CD4-positive, alpha-beta T cell (primary cell): ENCODE measurements around the gene RASA2. TPM values are rescaled to one million over a fixed set of nuclear protein-coding genes. Genes with fewer than 3 reads are reported as not detected.

ENCODE experiments used
- ATAC-seq: fragments of 200-7000 bp; cut with Tn5 transposase; one replicate; pipeline ENCODE4 v1.10.0; 2022; ENCODE audit warnings: mild to moderate bottlenecking; ENCODE audit not compliant: poor library complexity
- CTCF ChIA-PET: fragments of 350-600 bp; sonication (Branson Sonifier 250); formaldehyde crosslinking; loops from one replicate; lab custom pipeline; 2021; ENCODE audit warnings: antibody characterized with exemption, inconsistent platforms; lab: Charles Lee
- POLR2A ChIA-PET: fragments of 350-600 bp; sonication (Branson Sonifier 250); formaldehyde crosslinking; loops from one replicate; lab custom pipeline; 2021; ENCODE audit warnings: antibody characterized with exemption, inconsistent platforms; lab: Charles Lee
- DNase-seq, 14 experiments: peaks; one replicate each; pipeline ENCODE4 v3.0.0-alpha.2; 2013 to 2020; ENCODE audit warnings: mixed read lengths in 2 of 14
- H3K27ac ChIP-seq, 2 donors: one replicate each; pipeline versions ENCODE4 v1.5.1 to v1.7.0; 2013; ENCODE audit warnings: low read length in 2 of 2, low read depth in 1 of 2, mild to moderate bottlenecking in 1 of 2
- H3K27me3 ChIP-seq, 2 experiments: 1 replicate in 1 of 2; 2 replicates in 1 of 2; pipeline versions ENCODE4 v1.6.1 to v1.7.0; 2013; ENCODE audit warnings: low read length in 2 of 2, control low read depth in 1 of 2, mild to moderate bottlenecking in 1 of 2, moderate library complexity in 1 of 2; ENCODE audit not compliant: insufficient read depth in 2 of 2, control insufficient read depth in 1 of 2
- H3K36me3 ChIP-seq: one replicate; pipeline ENCODE4 v1.6.1; 2013; ENCODE audit warnings: low read length, control low read depth; ENCODE audit not compliant: insufficient read depth
- H3K4me1 ChIP-seq: one replicate; pipeline ENCODE4 v1.6.1; 2013; ENCODE audit warnings: low read length, control low read depth; ENCODE audit not compliant: insufficient read depth
- H3K4me3 ChIP-seq: one replicate; pipeline ENCODE4 v1.5.1; 2013; ENCODE audit warnings: mild to moderate bottlenecking, low read length, moderate library complexity
- H3K9me3 ChIP-seq, 2 experiments: 1 replicate in 1 of 2; 2 replicates in 1 of 2; pipeline versions ENCODE4 v1.6.1 to v1.7.0; 2013; ENCODE audit warnings: low read length in 2 of 2, mild to moderate bottlenecking in 2 of 2, control low read depth in 1 of 2, moderate library complexity in 1 of 2; ENCODE audit not compliant: control insufficient read depth in 1 of 2, insufficient read depth in 1 of 2
- H3K27ac Mint-ChIP-seq: one replicate; pipeline ENCODE4 v1.8.0; 2020; ENCODE audit warnings: mixed read lengths
- H3K27me3 Mint-ChIP-seq: one replicate; pipeline ENCODE4 v1.8.0; 2021; ENCODE audit warnings: mixed read lengths
- H3K36me3 Mint-ChIP-seq: one replicate; pipeline ENCODE4 v1.8.0; 2021; ENCODE audit warnings: low read depth, mixed read lengths
- H3K4me1 Mint-ChIP-seq: one replicate; pipeline ENCODE4 v1.8.0; 2021; ENCODE audit warnings: low read depth, mixed read lengths
- H3K4me3 Mint-ChIP-seq: one replicate; pipeline ENCODE4 v1.8.0; 2020; ENCODE audit warnings: mild to moderate bottlenecking, mixed read lengths
- H3K9me3 Mint-ChIP-seq: one replicate; pipeline ENCODE4 v1.8.0; 2020; ENCODE audit warnings: mixed read lengths
- intact Hi-C, 2 experiments: fragments of 100-400 bp; cut with DNase I in 1 of 2; cut with micrococcal nuclease in 1 of 2; formaldehyde crosslinking; loops; one replicate each; pipeline versions ENCODE4 v1.15.1 to v1.9.0; 2023 to 2025; cut with DNase I, micrococcal nuclease
- total RNA-seq, 174 experiments: library from RNA in 2 of 174; stranded (reverse) in 2 of 174; gene quantifications; one replicate each; pipeline ENCODE4 v1.2.3 and lab custom pipeline; 2021 to 2026
- TF ChIP-seq, protein P1 (sequence below): fragments of 200-600 bp; IDR thresholded peaks from one replicate; pipeline ENCODE4 v1.8.0; 2022; ENCODE audit warnings: antibody characterized with exemption, mild to moderate bottlenecking

The RASA2 gene
- total RNA-seq, 2 experiments from 2014 or later = 96.1 to 96.4 TPM

DNA sequence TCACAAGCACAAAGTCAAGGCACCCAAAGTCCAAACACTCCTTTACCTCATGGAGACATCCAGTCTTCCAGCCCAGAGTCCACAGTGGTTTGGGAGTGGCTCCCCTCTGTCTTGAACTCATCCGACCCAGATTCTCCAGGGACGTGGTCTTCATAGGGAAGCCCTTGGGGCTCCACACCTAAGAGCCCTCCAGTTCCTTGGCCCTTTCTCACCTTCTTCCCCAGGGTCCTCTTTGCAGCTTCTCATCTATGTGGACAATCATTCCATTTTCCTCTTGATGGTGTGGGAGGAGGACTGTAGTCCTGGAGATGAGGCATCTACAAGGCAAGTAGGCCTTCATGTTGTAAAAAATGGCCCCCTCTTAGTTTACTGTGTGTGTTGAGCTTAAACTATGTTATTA, 164.0 kb downstream of the RASA2 start:
- H3K4me1 Mint-ChIP-seq = no peaks in the 10 kb centered on the region
- ChIA-PET CTCF (no interaction called here), POLR2A (no interaction called here)
- no peak for ATAC-seq
- peaks cover 7% of the 10 kb centered on the region for H3K27me3 Mint-ChIP-seq
- H3K4me3 Mint-ChIP-seq = no peak overlapping the region
- H3K36me3 ChIP-seq = no peaks in the 10 kb centered on the region
- intact Hi-C loops = no loop called here
- no peaks in the 10 kb centered on the region for H3K36me3 Mint-ChIP-seq
- H3K9me3 ChIP-seq = no peaks in the 10 kb centered on the region
- no peak overlapping the region for H3K4me3 ChIP-seq
- H3K27ac ChIP-seq = no peak overlapping the region
- H3K9me3 Mint-ChIP-seq = no peaks in the 10 kb centered on the region
- peaks cover 3% of the 10 kb centered on the region for H3K4me1 ChIP-seq
- TF ChIP-seq, protein P1, sequence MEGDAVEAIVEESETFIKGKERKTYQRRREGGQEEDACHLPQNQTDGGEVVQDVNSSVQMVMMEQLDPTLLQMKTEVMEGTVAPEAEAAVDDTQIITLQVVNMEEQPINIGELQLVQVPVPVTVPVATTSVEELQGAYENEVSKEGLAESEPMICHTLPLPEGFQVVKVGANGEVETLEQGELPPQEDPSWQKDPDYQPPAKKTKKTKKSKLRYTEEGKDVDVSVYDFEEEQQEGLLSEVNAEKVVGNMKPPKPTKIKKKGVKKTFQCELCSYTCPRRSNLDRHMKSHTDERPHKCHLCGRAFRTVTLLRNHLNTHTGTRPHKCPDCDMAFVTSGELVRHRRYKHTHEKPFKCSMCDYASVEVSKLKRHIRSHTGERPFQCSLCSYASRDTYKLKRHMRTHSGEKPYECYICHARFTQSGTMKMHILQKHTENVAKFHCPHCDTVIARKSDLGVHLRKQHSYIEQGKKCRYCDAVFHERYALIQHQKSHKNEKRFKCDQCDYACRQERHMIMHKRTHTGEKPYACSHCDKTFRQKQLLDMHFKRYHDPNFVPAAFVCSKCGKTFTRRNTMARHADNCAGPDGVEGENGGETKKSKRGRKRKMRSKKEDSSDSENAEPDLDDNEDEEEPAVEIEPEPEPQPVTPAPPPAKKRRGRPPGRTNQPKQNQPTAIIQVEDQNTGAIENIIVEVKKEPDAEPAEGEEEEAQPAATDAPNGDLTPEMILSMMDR = no peak
- H3K27me3 ChIP-seq = no peaks in the 10 kb centered on the region
- DNase-seq = no peak
- H3K27ac Mint-ChIP-seq = no peak overlapping the region

DNA sequence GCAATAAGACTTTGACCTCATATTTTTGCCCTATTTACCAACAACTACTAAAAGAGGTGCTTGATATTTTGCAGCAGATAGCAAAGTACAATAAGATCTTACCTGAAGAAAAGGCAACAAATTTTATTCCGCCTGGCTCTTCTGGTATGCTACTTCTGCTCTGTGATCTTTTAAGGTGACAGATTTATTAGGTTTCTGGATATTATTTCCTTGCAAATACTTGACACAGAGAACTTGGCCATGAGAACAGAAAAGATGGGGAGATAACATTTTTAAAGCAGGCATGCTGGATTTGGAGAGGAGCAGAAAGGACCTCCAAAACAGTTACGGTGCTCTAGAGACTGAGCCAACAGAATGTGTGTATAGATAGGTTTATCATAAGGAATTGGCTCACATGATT, 164.6 kb downstream of the RASA2 start:
- Histone ChIP-seq H3K9me3 (no peaks in the 10 kb centered on the region), H3K4me3 (no peak overlapping the region), H3K27me3 (no peaks in the 10 kb centered on the region), H3K4me1 (peaks cover 3% of the 10 kb centered on the region), H3K27ac (no peak overlapping the region), H3K36me3 (no peaks in the 10 kb centered on the region)
- H3K27ac Mint-ChIP-seq = no peak overlapping the region
- H3K27me3 Mint-ChIP-seq = peaks cover 13% of the 10 kb centered on the region
- ChIA-PET POLR2A (no interaction called here), CTCF (no interaction called here)
- no peaks in the 10 kb centered on the region for H3K9me3 Mint-ChIP-seq
- H3K4me1 Mint-ChIP-seq = no peaks in the 10 kb centered on the region
- intact Hi-C loops = no loop called here
- TF ChIP-seq, protein P1 = no peak
- DNase-seq (no peak), ATAC-seq (no peak)
- H3K4me3 Mint-ChIP-seq = no peak overlapping the region
- no peaks in the 10 kb centered on the region for H3K36me3 Mint-ChIP-seq

DNA sequence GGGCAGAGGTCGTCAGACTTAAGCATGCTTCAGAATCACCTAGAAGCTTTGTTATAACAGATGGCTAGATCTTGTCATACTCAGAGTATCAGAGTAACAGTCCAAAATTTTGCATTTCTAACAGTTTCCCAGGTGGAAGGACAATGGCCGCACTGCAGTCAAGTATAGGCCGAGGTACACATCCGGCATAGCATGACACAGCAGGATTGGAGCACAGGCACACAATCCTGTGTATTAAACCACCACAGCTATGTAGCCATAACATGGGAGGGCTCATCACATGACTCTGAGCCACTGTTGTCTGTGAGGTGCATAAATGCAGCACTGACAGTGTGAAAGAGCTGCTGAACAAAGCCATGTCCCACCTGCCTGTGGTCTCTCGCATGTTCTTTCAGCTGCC, 165.5 kb downstream of the RASA2 start:
- ATAC-seq (no peak), DNase-seq (no peak)
- Histone ChIP-seq H3K27ac (no peak overlapping the region), H3K9me3 (peaks cover 0 to 3% of the 10 kb centered on the region in 2 experiments), H3K27me3 (peaks cover 0 to 2% of the 10 kb centered on the region in 2 experiments), H3K4me3 (no peak overlapping the region), H3K4me1 (no peaks in the 10 kb centered on the region), H3K36me3 (no peaks in the 10 kb centered on the region)
- TF ChIP-seq, protein P1 = no peak
- Mint-ChIP-seq H3K9me3 (no peaks in the 10 kb centered on the region), H3K36me3 (no peaks in the 10 kb centered on the region), H3K4me1 (no peaks in the 10 kb centered on the region), H3K27me3 (peaks cover 22% of the 10 kb centered on the region), H3K27ac (no peak overlapping the region), H3K4me3 (no peak overlapping the region)
- intact Hi-C loops = no loop called here
- POLR2A ChIA-PET = no interaction called here
- CTCF ChIA-PET = no interaction called here
